HepG2 (cell line): ENCODE results near the gene SYNE2. TPM values are rescaled to one million over a fixed set of nuclear protein-coding genes. Genes with fewer than 3 reads are reported as not detected.

Experiments used
- ATAC-seq: fragments of 200-7000 bp; cut with Tn5 transposase; 3 replicates; pipeline ENCODE4 v1.9.1; 2020; ENCODE audit warnings: mild to moderate bottlenecking, moderate library complexity
- BruUV-seq: library from RNA; stranded (reverse); fragments of 400-500 nt; replicated peaks from 2 replicates; lab custom pipeline; 2021; lab: Mats Ljungman, UMichigan
- CTCF ChIA-PET: fragments of 300-600 bp; formaldehyde crosslinking; extraction: SDS; loops from one replicate; lab custom pipeline; 2021; ENCODE audit warnings: low total read pairs, inconsistent platforms, low intra/inter-chr PET ratio; lab: Yijun Ruan, JAX
- POLR2A ChIA-PET: fragments of 350-600 bp; sonication (Branson Sonifier 250); formaldehyde crosslinking; loops from one replicate; lab custom pipeline; 2020; ENCODE audit warnings: antibody characterized with exemption, inconsistent platforms; lab: Yijun Ruan, JAX
- DNase-seq: peaks from one replicate; pipeline ENCODE4 v3.0.0-alpha.2; 2015; ENCODE audit warnings: low spot score
- FAIRE-seq: peaks from 3 replicates; lab custom pipeline; 2011; peaks lifted over from hg19 to GRCh38; lab: Jason Lieb, UNC
- H2AFZ ChIP-seq: one replicate; pipeline ENCODE4 v1.6.1; 2011; ENCODE audit warnings: low read length, inconsistent platforms
- H3K27ac ChIP-seq: fragments of 300-600 bp; 3 replicates; pipeline ENCODE4 v1.8.0; 2011; ENCODE audit warnings: mixed run types, mild to moderate bottlenecking, mixed read lengths, low read length, inconsistent platforms; ENCODE audit not compliant: insufficient read depth; ENCODE audit errors: extremely low read length
- H3K27me3 ChIP-seq, 2 experiments: fragments of 200-600 bp in 1 of 2; 2 replicates in 1 of 2; 3 replicates in 1 of 2; pipeline versions ENCODE4 v1.6.0 to v1.8.0; 2011; ENCODE audit warnings: low read length in 2 of 2, mild to moderate bottlenecking in 2 of 2, moderate library complexity in 2 of 2, inconsistent platforms in 1 of 2; ENCODE audit not compliant: insufficient read depth in 2 of 2, control insufficient read depth in 1 of 2
- H3K36me3 ChIP-seq, 2 experiments: fragments of 200-600 bp in 1 of 2; replicated peaks in 1 of 2; 2 replicates in 1 of 2; 3 replicates in 1 of 2; pipeline versions ENCODE4 v1.5.1 to v1.8.0; 2011; ENCODE audit warnings: low read length in 2 of 2, inconsistent platforms in 1 of 2; ENCODE audit not compliant: insufficient read depth in 2 of 2, control insufficient read depth in 1 of 2
- H3K4me1 ChIP-seq: 2 replicates; pipeline ENCODE4 v1.5.1; 2012; ENCODE audit warnings: low read length, inconsistent platforms; ENCODE audit not compliant: insufficient read depth
- H3K4me2 ChIP-seq: 2 replicates; pipeline ENCODE4 v1.6.0; 2011; ENCODE audit warnings: low read depth, low read length, inconsistent platforms
- H3K4me3 ChIP-seq, 3 experiments: fragments of 200-600 bp in 1 of 3; sonication (generic), shearing (Covaris generic) in 1 of 3; replicated peaks in 1 of 3; 2 replicates each; pipeline ENCODE4 v1.5.1; 2011 to 2016; ENCODE audit warnings: low read length in 3 of 3, inconsistent platforms in 2 of 3, low read depth in 2 of 3, mild to moderate bottlenecking in 2 of 3, control low read depth in 1 of 3, mixed read lengths in 1 of 3; ENCODE audit not compliant: insufficient read depth in 1 of 3
- H3K79me2 ChIP-seq: one replicate; pipeline ENCODE4 v1.6.1; 2011; ENCODE audit warnings: low read length, inconsistent platforms; ENCODE audit not compliant: insufficient read depth
- H3K9ac ChIP-seq: 2 replicates; pipeline ENCODE4 v1.6.0; 2011; ENCODE audit warnings: mild to moderate bottlenecking, low read depth, low read length, inconsistent platforms; ENCODE audit not compliant: insufficient read depth
- H3K9me3 ChIP-seq: 2 replicates; pipeline ENCODE4 v1.5.1; 2012; ENCODE audit warnings: mild to moderate bottlenecking, low read length
- H4K20me1 ChIP-seq: 2 replicates; pipeline ENCODE4 v1.6.0; 2011; ENCODE audit warnings: inconsistent platforms, mild to moderate bottlenecking, low read length, moderate library complexity; ENCODE audit not compliant: insufficient read depth
- ARNTL ChIP-seq: sonication (generic); formaldehyde crosslinking; IDR thresholded peaks from 2 replicates; pipeline ENCODE4 v1.4.0; 2020; ENCODE audit warnings: mild to moderate bottlenecking, missing genetic modification reagents
- ATF4 ChIP-seq, 2 experiments: fragments of 450-650 bp in 1 of 2; sonication (generic) in 1 of 2; formaldehyde crosslinking; IDR thresholded peaks; 2 replicates each; pipeline versions ENCODE4 v1.5.0 to v1.8.0; 2020 to 2022; ENCODE audit warnings: mild to moderate bottlenecking in 1 of 2, missing genetic modification reagents in 1 of 2
- BHLHE40 ChIP-seq: IDR thresholded peaks from 2 replicates; pipeline ENCODE4 v1.6.1; 2011; ENCODE audit warnings: low read length, improper control_type of control experiment
- GLI4 ChIP-seq: sonication (generic); formaldehyde crosslinking; IDR thresholded peaks from 2 replicates; pipeline ENCODE4 v1.5.1; 2020; ENCODE audit warnings: missing genetic modification reagents, mild to moderate bottlenecking, moderate library complexity, borderline replicate concordance
- GTF3A ChIP-seq: sonication (generic); formaldehyde crosslinking; conservative IDR thresholded peaks from 2 replicates; pipeline ENCODE4 v1.4.0; 2020; ENCODE audit warnings: mild to moderate bottlenecking, missing genetic modification reagents
- KDM4B ChIP-seq: sonication (generic); formaldehyde crosslinking; IDR thresholded peaks from 2 replicates; pipeline ENCODE4 v1.4.0; 2020; ENCODE audit warnings: missing genetic modification reagents
- MTA1 ChIP-seq: sonication (generic); formaldehyde crosslinking; IDR thresholded peaks from 2 replicates; pipeline ENCODE4 v1.4.0; 2020; ENCODE audit warnings: missing genetic modification reagents, mild to moderate bottlenecking, borderline replicate concordance
- PREB ChIP-seq: sonication (generic); formaldehyde crosslinking; IDR thresholded peaks from 2 replicates; pipeline ENCODE4 v1.4.0; 2020; ENCODE audit warnings: missing genetic modification reagents
- SALL2 ChIP-seq: sonication (generic); formaldehyde crosslinking; IDR thresholded peaks from 2 replicates; pipeline ENCODE4 v1.8.1; 2023; ENCODE audit warnings: mild to moderate bottlenecking, missing genetic modification reagents, inconsistent platforms
- THAP9 ChIP-seq: sonication (generic); formaldehyde crosslinking; IDR thresholded peaks from 2 replicates; pipeline ENCODE4; 2020; ENCODE audit warnings: missing genetic modification reagents, mild to moderate bottlenecking, borderline replicate concordance
- WGBS: methylation state at CpG from one replicate; pipeline ENCODE4 v1.1.6; 2017; ENCODE audit warnings: low lambda C conversion rate; 5-methylcytosine and 5-hydroxymethylcytosine counted together
- in situ Hi-C: cut with HindIII; loops from 2 replicates; pipeline ENCODE4 v1.10.0; 2017; ENCODE audit warnings: low pct_unique_long_range_greater_than_20kb; ENCODE audit not compliant: extremely low pct_ligation_motif_present
- intact Hi-C: fragments of 100-400 bp; cut with micrococcal nuclease; formaldehyde crosslinking; loops from one replicate; pipeline ENCODE4 v1.10.0; 2022; ENCODE audit not compliant: unreplicated experiment
- polyA plus RNA-seq, 8 experiments: library from polyadenylated mRNA; depleted of rRNA in 3 of 8; stranded (reverse) in 7 of 8; unstranded in 1 of 8; fragments of >200 nt; fragmentation: Illumina TruSeq in 4 of 8; extraction: Trizol in 4 of 8; gene quantifications; 2 replicates each; pipeline versions ENCODE4 v1.2.1 to v1.2.3, GENCODE V29; 2011 to 2016; ENCODE audit warnings: low read depth in 4 of 8, missing spikeins in 1 of 8, mixed read lengths in 1 of 8; ENCODE audit not compliant: insufficient read depth in 1 of 8
- total RNA-seq, 5 experiments: library from RNA; depleted of rRNA; stranded (reverse); fragments of >200 nt; fragmentation: Illumina TruSeq; extraction: Trizol; gene quantifications; 2 replicates each; pipeline ENCODE4 v1.2.3, GENCODE V29; 2016; ENCODE audit warnings: low read depth in 1 of 5
- TF ChIP-seq, protein P1 (sequence below): sonication (generic); formaldehyde crosslinking; IDR thresholded peaks from 2 replicates; pipeline ENCODE4 v1.4.0; 2020; ENCODE audit warnings: missing genetic modification reagents, borderline replicate concordance
- TF ChIP-seq, protein P2 (sequence below): sonication (generic); formaldehyde crosslinking; IDR thresholded peaks from 2 replicates; pipeline ENCODE4 v1.4.0; 2020; ENCODE audit warnings: mild to moderate bottlenecking, low read depth, missing genetic modification reagents
- TF ChIP-seq, protein P3 (sequence below): IDR thresholded peaks from 2 replicates; pipeline ENCODE4 v1.6.1; 2016; ENCODE audit warnings: missing compliant biosample characterization, missing genetic modification reagents, borderline replicate concordance

SYNE2 gene
- total and polyA plus RNA-seq, 2 of the 13 experiments (the other 11 are each of a cell fraction or from before 2014, with no cell fraction given), result 6.2 to 13.3 TPM

DNA sequence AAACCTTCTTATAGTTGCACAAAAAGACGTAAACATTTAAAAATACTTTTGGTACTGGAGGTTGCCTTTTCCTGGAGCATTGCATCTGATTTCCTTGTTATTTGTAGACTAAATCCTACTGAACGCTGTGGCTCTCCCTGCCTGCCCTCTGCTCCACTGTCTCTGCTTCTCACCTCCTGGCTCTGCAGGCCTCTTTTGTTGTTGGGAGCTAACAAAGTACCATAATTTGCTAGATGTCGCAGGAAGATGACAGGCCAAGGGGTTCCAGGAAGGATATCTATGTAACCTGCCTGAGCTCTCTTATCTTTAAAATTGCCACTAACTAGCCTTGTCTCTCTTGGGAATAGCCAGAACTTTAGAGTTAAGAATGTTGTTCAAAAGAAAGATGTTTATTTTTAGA, 21.4 kb downstream of the SYNE2 start:
- intact Hi-C loops (no loop called here), in situ Hi-C loops (no loop called here)
- ChIA-PET POLR2A (no interaction called here), CTCF (no interaction called here)
- WGBS, result 92% methylated on average over 3 of the region's 3 CpGs
- FAIRE-seq (no peak), DNase-seq (no peak), ATAC-seq (no peak)
- Histone ChIP-seq H3K9me3 (no peaks in the 10 kb centered on the region), H3K4me3 (no peak overlapping the region), H3K4me1 (no peaks in the 10 kb centered on the region), H3K27me3 (no peaks in the 10 kb centered on the region), H2AFZ (no peak overlapping the region), H3K79me2 (no peaks in the 10 kb centered on the region), H4K20me1 (no peaks in the 10 kb centered on the region), H3K36me3 (no peaks in the 10 kb centered on the region), H3K27ac (no peak overlapping the region), H3K4me2 (no peak overlapping the region), H3K9ac (no peak overlapping the region)
- TF ChIP-seq ATF4 (CRISPR knock-in tag; IDR thresholded peaks at IDR 0.05) (no peak), THAP9 (no peak), KDM4B (CRISPR knock-in tag) (no peak), PREB (CRISPR knock-in tag) (no peak), MTA1 (CRISPR knock-in tag) (no peak), ARNTL (CRISPR knock-in tag) (no peak), GLI4 (CRISPR knock-in tag) (no peak), GTF3A (CRISPR knock-in tag) (no peak), BHLHE40 (no peak), SALL2 (no peak)
- TF ChIP-seq, protein P1, sequence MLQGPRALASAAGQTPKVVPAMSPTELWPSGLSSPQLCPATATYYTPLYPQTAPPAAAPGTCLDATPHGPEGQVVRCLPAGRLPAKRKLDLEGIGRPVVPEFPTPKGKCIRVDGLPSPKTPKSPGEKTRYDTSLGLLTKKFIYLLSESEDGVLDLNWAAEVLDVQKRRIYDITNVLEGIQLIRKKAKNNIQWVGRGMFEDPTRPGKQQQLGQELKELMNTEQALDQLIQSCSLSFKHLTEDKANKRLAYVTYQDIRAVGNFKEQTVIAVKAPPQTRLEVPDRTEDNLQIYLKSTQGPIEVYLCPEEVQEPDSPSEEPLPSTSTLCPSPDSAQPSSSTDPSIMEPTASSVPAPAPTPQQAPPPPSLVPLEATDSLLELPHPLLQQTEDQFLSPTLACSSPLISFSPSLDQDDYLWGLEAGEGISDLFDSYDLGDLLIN (CRISPR knock-in tag), result no peak
- TF ChIP-seq, protein P2, sequence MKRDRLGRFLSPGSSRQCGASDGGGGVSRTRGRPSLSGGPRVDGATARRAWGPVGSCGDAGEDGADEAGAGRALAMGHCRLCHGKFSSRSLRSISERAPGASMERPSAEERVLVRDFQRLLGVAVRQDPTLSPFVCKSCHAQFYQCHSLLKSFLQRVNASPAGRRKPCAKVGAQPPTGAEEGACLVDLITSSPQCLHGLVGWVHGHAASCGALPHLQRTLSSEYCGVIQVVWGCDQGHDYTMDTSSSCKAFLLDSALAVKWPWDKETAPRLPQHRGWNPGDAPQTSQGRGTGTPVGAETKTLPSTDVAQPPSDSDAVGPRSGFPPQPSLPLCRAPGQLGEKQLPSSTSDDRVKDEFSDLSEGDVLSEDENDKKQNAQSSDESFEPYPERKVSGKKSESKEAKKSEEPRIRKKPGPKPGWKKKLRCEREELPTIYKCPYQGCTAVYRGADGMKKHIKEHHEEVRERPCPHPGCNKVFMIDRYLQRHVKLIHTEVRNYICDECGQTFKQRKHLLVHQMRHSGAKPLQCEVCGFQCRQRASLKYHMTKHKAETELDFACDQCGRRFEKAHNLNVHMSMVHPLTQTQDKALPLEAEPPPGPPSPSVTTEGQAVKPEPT, result no peak
- TF ChIP-seq, protein P3, sequence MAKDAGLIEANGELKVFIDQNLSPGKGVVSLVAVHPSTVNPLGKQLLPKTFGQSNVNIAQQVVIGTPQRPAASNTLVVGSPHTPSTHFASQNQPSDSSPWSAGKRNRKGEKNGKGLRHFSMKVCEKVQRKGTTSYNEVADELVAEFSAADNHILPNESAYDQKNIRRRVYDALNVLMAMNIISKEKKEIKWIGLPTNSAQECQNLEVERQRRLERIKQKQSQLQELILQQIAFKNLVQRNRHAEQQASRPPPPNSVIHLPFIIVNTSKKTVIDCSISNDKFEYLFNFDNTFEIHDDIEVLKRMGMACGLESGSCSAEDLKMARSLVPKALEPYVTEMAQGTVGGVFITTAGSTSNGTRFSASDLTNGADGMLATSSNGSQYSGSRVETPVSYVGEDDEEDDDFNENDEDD (CRISPR knock-in tag), result no peak
- BruUV-seq, result no TSS peak
